RWPE2 (cell line): ENCODE data around the gene SCGB1A1.

Source experiments
- ATAC-seq: fragments of 200-7000 bp; cut with Tn5 transposase; 3 replicates; pipeline ENCODE4 v1.9.1; 2021; ENCODE audit warnings: low read depth
- DNase-seq: peaks from one replicate; pipeline ENCODE4 v3.0.0-alpha.2; 2020; ENCODE audit warnings: low spot score
- H3K27ac ChIP-seq: fragments of 450-650 bp; 2 replicates; pipeline ENCODE4 v1.5.1; 2017; ENCODE audit warnings: mild to moderate bottlenecking; ENCODE audit not compliant: poor library complexity, severe bottlenecking
- H3K27me3 ChIP-seq: fragments of 250-450 bp; sonication (Bioruptor Pico); 2 replicates; pipeline ENCODE4 v1.5.1; 2021; ENCODE audit warnings: mild to moderate bottlenecking, moderate library complexity; ENCODE audit not compliant: insufficient read depth, poor library complexity, severe bottlenecking
- H3K36me3 ChIP-seq: fragments of 250-450 bp; sonication (Bioruptor Pico); 2 replicates; pipeline ENCODE4 v1.5.1; 2020; ENCODE audit warnings: low read depth, mild to moderate bottlenecking, moderate library complexity
- H3K4me1 ChIP-seq: fragments of 250-450 bp; sonication (Bioruptor Pico); 2 replicates; pipeline ENCODE4 v1.5.1; 2021; ENCODE audit warnings: mild to moderate bottlenecking, moderate library complexity; ENCODE audit not compliant: insufficient read depth, poor library complexity, severe bottlenecking
- H3K4me3 ChIP-seq: fragments of 250-450 bp; sonication (Bioruptor Pico); 2 replicates; pipeline ENCODE4 v1.5.1; 2021; ENCODE audit warnings: mild to moderate bottlenecking, moderate library complexity; ENCODE audit not compliant: severe bottlenecking
- H3K9me3 ChIP-seq: fragments of 250-450 bp; sonication (Bioruptor Pico); 2 replicates; pipeline ENCODE4 v1.5.1; 2021; ENCODE audit warnings: mild to moderate bottlenecking, moderate library complexity; ENCODE audit not compliant: severe bottlenecking
- CTCF ChIP-seq: fragments of 450-650 bp; IDR thresholded peaks from one replicate; pipeline ENCODE4 v1.5.1; 2017; ENCODE audit warnings: mild to moderate bottlenecking, moderate library complexity; ENCODE audit not compliant: poor library complexity, severe bottlenecking

The SCGB1A1 gene

GRCh38 chr11:62471603-62472002 is 52.8 kb downstream of the SCGB1A1 start:
- no peak for TF ChIP-seq CTCF
- peaks cover 10% of the 10 kb centered on the region for H3K4me1 ChIP-seq
- DNase-seq = no peak
- no peaks in the 10 kb centered on the region for H3K9me3 ChIP-seq
- ATAC-seq = no peak
- no peaks in the 10 kb centered on the region for H3K27me3 ChIP-seq
- H3K4me3 ChIP-seq = no peak overlapping the region
- H3K36me3 ChIP-seq = no peaks in the 10 kb centered on the region
- peak overlapping the region; percentile 50 for H3K27ac ChIP-seq

GRCh38 chr11:62472063-62472884 is 53.4 kb downstream of the SCGB1A1 start:
- no peak for TF ChIP-seq CTCF
- no peaks in the 10 kb centered on the region for H3K27me3 ChIP-seq
- H3K27ac ChIP-seq = peak overlapping the region; percentile 50
- H3K36me3 ChIP-seq = no peaks in the 10 kb centered on the region
- ATAC-seq (peak; percentile 84), DNase-seq (no peak)
- peaks cover 10% of the 10 kb centered on the region for H3K4me1 ChIP-seq
- H3K9me3 ChIP-seq = no peaks in the 10 kb centered on the region
- H3K4me3 ChIP-seq = no peak overlapping the region
